SK-N-SH treated with all-trans-retinoic acid at 6 μM for 48 hours (cell line): ENCODE measurements around the gene BACH1.

Experiments
- ATAC-seq: fragments of 200-7000 bp; cut with Tn5 transposase; 3 replicates; pipeline ENCODE4 v1.9.1; 2020; ENCODE audit warnings: mild to moderate bottlenecking, moderate library complexity
- ARNTL ChIP-seq: fragments of 450-650 bp; formaldehyde crosslinking; IDR thresholded peaks from 2 replicates; pipeline ENCODE4 v1.5.0; 2020; ENCODE audit warnings: low read depth, mild to moderate bottlenecking, moderate library complexity, borderline replicate concordance
- BACH2 ChIP-seq: fragments of 250-450 bp; sonication (Bioruptor Pico); IDR thresholded peaks from 2 replicates; pipeline ENCODE4 v1.9.0; 2021; ENCODE audit warnings: mild to moderate bottlenecking, borderline replicate concordance
- CSDC2 ChIP-seq: fragments of 250-450 bp; sonication (Bioruptor Pico); IDR thresholded peaks from 2 replicates; pipeline ENCODE4 v1.5.0; 2020; ENCODE audit warnings: mild to moderate bottlenecking, moderate library complexity
- CSRNP3 ChIP-seq: fragments of 250-450 bp; sonication (Bioruptor Pico); IDR thresholded peaks from 2 replicates; pipeline ENCODE4 v1.5.1; 2021; ENCODE audit warnings: mild to moderate bottlenecking, moderate library complexity
- ESRRG ChIP-seq: fragments of 250-450 bp; sonication (Bioruptor Pico); IDR thresholded peaks from 2 replicates; pipeline ENCODE4 v1.6.1; 2021; ENCODE audit warnings: mild to moderate bottlenecking
- GLIS3 ChIP-seq: fragments of 250-450 bp; sonication (Bioruptor Pico); IDR thresholded peaks from 2 replicates; pipeline ENCODE4 v1.5.0; 2020; ENCODE audit warnings: mild to moderate bottlenecking, moderate library complexity
- OSR1 ChIP-seq: fragments of 250-450 bp; sonication (Bioruptor Pico); IDR thresholded peaks from 2 replicates; pipeline ENCODE4 v1.8.0; 2022; ENCODE audit warnings: moderate library complexity, mild to moderate bottlenecking, inconsistent platforms
- POU6F1 ChIP-seq: fragments of 250-450 bp; sonication (Bioruptor Pico); IDR thresholded peaks from 2 replicates; pipeline ENCODE4 v1.8.0; 2021; ENCODE audit warnings: low read depth, mild to moderate bottlenecking, moderate library complexity, borderline replicate concordance
- PPARA ChIP-seq: fragments of 250-450 bp; sonication (Bioruptor Pico); IDR thresholded peaks from 2 replicates; pipeline ENCODE4 v1.5.0; 2020; ENCODE audit warnings: mild to moderate bottlenecking, borderline replicate concordance
- SNAI2 ChIP-seq: fragments of 250-450 bp; sonication (Bioruptor Pico); IDR thresholded peaks from 2 replicates; pipeline ENCODE4 v1.5.0; 2020; ENCODE audit warnings: mild to moderate bottlenecking, moderate library complexity
- TCF4 ChIP-seq: fragments of 250-450 bp; sonication (Bioruptor Pico); IDR thresholded peaks from 2 replicates; pipeline ENCODE4 v1.8.0; 2021; ENCODE audit warnings: mild to moderate bottlenecking, moderate library complexity, borderline replicate concordance
- TOX ChIP-seq: fragments of 250-450 bp; sonication (Bioruptor Pico); IDR thresholded peaks from 2 replicates; pipeline ENCODE4 v1.8.0; 2021; ENCODE audit warnings: mild to moderate bottlenecking, moderate library complexity, borderline replicate concordance
- ZC3H10 ChIP-seq: fragments of 250-450 bp; sonication (Bioruptor Pico); IDR thresholded peaks from 2 replicates; pipeline ENCODE4 v1.5.1; 2021; ENCODE audit warnings: mild to moderate bottlenecking, moderate library complexity
- ZFP3 ChIP-seq: fragments of 250-450 bp; sonication (Bioruptor Pico); IDR thresholded peaks from 2 replicates; pipeline ENCODE4 v1.5.0; 2020; ENCODE audit warnings: mild to moderate bottlenecking, moderate library complexity
- ZFP30 ChIP-seq: fragments of 450-650 bp; formaldehyde crosslinking; IDR thresholded peaks from 2 replicates; pipeline ENCODE4 v1.5.0; 2022; ENCODE audit warnings: mild to moderate bottlenecking, moderate library complexity
- ZNF565 ChIP-seq: fragments of 450-650 bp; formaldehyde crosslinking; conservative IDR thresholded peaks from 2 replicates; pipeline ENCODE4 v1.5.0; 2020; ENCODE audit warnings: low read depth, mild to moderate bottlenecking, moderate library complexity
- ZNF70 ChIP-seq: fragments of 450-650 bp; formaldehyde crosslinking; IDR thresholded peaks from 2 replicates; pipeline ENCODE4 v1.5.0; 2020; ENCODE audit warnings: mild to moderate bottlenecking, moderate library complexity
- ZNF8 ChIP-seq: fragments of 450-650 bp; formaldehyde crosslinking; IDR thresholded peaks from 2 replicates; pipeline ENCODE4 v1.5.0; 2020; ENCODE audit warnings: mild to moderate bottlenecking, moderate library complexity
- TF ChIP-seq, protein P1 (sequence below): fragments of 250-450 bp; sonication (Bioruptor Pico); IDR thresholded peaks from 2 replicates; pipeline ENCODE4 v1.5.0; 2020; ENCODE audit warnings: mild to moderate bottlenecking, moderate library complexity
- TF ChIP-seq, protein P2 (sequence below): fragments of 250-450 bp; sonication (Bioruptor Pico); IDR thresholded peaks from 2 replicates; pipeline ENCODE4 v1.8.0; 2020; ENCODE audit warnings: mild to moderate bottlenecking, moderate library complexity, borderline replicate concordance

BACH1 gene

GRCh38 chr21:29365661-29366265, 67.0 kb downstream of the BACH1 start (continued):
- TF ChIP-seq, protein P1, sequence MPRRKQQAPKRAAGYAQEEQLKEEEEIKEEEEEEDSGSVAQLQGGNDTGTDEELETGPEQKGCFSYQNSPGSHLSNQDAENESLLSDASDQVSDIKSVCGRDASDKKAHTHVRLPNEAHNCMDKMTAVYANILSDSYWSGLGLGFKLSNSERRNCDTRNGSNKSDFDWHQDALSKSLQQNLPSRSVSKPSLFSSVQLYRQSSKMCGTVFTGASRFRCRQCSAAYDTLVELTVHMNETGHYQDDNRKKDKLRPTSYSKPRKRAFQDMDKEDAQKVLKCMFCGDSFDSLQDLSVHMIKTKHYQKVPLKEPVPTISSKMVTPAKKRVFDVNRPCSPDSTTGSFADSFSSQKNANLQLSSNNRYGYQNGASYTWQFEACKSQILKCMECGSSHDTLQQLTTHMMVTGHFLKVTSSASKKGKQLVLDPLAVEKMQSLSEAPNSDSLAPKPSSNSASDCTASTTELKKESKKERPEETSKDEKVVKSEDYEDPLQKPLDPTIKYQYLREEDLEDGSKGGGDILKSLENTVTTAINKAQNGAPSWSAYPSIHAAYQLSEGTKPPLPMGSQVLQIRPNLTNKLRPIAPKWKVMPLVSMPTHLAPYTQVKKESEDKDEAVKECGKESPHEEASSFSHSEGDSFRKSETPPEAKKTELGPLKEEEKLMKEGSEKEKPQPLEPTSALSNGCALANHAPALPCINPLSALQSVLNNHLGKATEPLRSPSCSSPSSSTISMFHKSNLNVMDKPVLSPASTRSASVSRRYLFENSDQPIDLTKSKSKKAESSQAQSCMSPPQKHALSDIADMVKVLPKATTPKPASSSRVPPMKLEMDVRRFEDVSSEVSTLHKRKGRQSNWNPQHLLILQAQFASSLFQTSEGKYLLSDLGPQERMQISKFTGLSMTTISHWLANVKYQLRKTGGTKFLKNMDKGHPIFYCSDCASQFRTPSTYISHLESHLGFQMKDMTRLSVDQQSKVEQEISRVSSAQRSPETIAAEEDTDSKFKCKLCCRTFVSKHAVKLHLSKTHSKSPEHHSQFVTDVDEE = no peak

DNA sequence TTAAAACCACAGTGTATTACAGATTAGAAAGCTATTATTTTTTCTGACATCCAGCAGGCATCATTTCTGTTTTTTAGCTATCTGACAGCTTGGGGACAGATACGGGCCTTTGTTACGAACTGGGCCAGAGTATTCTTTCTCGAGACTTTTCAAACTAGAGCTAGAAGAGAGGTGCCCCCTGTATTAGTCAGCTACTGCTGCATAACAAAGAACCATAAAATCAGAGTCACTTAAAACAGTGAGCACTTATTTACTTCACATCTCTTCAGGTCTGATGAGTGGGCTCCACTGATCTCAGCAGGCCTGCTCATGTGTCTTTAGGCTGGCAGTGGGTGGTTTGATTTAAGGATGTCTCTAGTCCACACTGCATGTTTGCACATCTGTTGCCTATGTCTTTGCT, 67.8 kb downstream of the BACH1 start:
- no peak for ATAC-seq

DNA sequence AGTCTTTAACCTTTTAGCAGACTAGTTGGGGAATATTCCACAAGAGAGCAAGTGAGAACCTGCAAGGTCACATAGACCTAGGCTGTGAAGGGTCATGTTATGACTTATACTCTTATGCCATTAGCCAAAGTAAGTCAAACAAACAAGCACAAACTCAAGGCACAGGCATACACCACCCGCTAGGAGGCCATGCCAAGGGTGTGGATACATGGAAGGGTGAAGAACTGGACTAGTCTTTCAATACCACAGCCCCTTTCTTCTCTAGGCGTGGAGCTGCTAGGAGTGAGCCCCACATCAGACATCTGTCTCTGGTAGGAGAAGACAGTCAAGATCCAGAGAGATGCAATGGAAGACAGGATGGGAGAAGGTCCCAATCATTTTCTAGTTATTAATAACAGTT, 68.6 kb downstream of the BACH1 start:
- TF ChIP-seq PPARA (CRISPR knock-in tag) = no peak
- no peak for TF ChIP-seq TOX (CRISPR knock-in tag)
- TF ChIP-seq TCF4 (CRISPR knock-in tag) = no peak
- TF ChIP-seq, protein P1 = no peak
- TF ChIP-seq GLIS3 (CRISPR knock-in tag) = no peak
- no peak for TF ChIP-seq CSDC2
- TF ChIP-seq ZNF8 (CRISPR knock-in tag) = no peak
- no peak for TF ChIP-seq ESRRG (CRISPR knock-in tag)
- no peak for TF ChIP-seq POU6F1
- no peak for TF ChIP-seq ZFP30 (CRISPR knock-in tag)
- no peak for TF ChIP-seq ZNF565 (CRISPR knock-in tag)
- no peak for TF ChIP-seq ZC3H10 (CRISPR knock-in tag)
- no peak for ATAC-seq

More for the DNA sequence above, 67.8 kb downstream of the BACH1 start:
- TF ChIP-seq ESRRG (CRISPR knock-in tag) = no peak

DNA sequence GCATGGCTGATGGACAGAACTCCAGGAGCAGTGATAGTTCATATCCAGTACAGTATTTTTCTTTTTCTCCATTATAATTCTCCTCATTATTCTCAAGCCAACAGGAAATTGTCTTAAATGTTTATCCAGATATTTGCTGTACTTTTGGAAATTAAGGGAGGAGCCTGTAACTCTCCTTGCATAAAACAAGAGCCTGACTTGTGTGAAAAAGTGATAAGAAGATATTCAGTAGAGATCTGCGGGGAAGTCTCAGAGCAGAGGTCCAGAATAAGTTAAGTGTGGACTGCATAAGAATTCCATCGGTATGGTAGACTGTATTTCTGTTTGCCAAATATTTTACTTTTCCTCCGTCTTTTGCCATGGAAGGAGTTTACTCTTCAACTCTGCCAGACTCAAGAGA, 70.2 kb downstream of the BACH1 start:
- ATAC-seq = no peak
- TF ChIP-seq ZNF565 (CRISPR knock-in tag) (no peak), ZC3H10 (CRISPR knock-in tag) (no peak), ZNF8 (CRISPR knock-in tag) (no peak), CSRNP3 (CRISPR knock-in tag) (no peak), ARNTL (CRISPR knock-in tag) (no peak), TCF4 (CRISPR knock-in tag) (no peak), ZNF70 (CRISPR knock-in tag) (no peak), GLIS3 (CRISPR knock-in tag) (no peak), CSDC2 (no peak), POU6F1 (no peak), ZFP3 (CRISPR knock-in tag) (no peak), OSR1 (no peak), TOX (CRISPR knock-in tag) (no peak), SNAI2 (CRISPR knock-in tag) (no peak), ESRRG (CRISPR knock-in tag) (no peak), PPARA (CRISPR knock-in tag) (no peak), BACH2 (CRISPR knock-in tag) (no peak)
- TF ChIP-seq, protein P2, sequence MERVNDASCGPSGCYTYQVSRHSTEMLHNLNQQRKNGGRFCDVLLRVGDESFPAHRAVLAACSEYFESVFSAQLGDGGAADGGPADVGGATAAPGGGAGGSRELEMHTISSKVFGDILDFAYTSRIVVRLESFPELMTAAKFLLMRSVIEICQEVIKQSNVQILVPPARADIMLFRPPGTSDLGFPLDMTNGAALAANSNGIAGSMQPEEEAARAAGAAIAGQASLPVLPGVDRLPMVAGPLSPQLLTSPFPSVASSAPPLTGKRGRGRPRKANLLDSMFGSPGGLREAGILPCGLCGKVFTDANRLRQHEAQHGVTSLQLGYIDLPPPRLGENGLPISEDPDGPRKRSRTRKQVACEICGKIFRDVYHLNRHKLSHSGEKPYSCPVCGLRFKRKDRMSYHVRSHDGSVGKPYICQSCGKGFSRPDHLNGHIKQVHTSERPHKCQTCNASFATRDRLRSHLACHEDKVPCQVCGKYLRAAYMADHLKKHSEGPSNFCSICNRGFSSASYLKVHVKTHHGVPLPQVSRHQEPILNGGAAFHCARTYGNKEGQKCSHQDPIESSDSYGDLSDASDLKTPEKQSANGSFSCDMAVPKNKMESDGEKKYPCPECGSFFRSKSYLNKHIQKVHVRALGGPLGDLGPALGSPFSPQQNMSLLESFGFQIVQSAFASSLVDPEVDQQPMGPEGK (CRISPR knock-in tag) = no peak
